Measurements from ENCODE around the gene GNRH2. TPM values are rescaled to one million over a fixed set of nuclear protein-coding genes. Genes with fewer than 3 reads are reported as not detected.
"Not testable (repeated sequence)": the region's sequence is repeated elsewhere in the genome, so short reads cannot be mapped to it uniquely, and the experiment has no call there.

The GNRH2 gene
- polyA plus RNA-seq, 1 donor, result 0.19 TPM

DNA sequence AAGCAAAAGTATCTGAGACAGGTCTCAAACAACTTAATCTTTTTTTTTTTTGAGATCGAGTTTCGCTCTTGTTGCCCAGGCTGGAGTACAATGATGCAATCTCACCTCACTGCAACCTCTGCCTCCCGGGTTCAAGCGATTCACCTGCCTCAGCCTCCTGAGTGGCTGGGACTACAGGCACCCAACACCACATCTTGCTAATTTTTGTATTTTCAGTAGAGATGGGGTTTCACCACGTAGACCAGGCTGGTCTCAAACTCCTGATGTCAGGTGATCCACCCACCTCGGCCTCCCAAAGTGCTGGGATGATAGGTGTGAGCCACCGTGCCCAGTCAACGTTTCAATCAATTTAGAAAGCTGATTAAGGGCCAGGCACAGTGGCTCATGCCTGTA is 29.8 kb downstream of the GNRH2 start:
- DNase-seq (ENCODE audit: low read depth), result not testable (repeated sequence)

- no peak for DNase-seq (ENCODE audit: low read depth)
Measured at GRCh38 chr20:3074812-3075211, 31.4 kb downstream of the GNRH2 start.

- DNase-seq (ENCODE audit: low read depth), result not testable (repeated sequence)
Measured at GRCh38 chr20:3075315-3075714, 31.9 kb downstream of the GNRH2 start.

DNA sequence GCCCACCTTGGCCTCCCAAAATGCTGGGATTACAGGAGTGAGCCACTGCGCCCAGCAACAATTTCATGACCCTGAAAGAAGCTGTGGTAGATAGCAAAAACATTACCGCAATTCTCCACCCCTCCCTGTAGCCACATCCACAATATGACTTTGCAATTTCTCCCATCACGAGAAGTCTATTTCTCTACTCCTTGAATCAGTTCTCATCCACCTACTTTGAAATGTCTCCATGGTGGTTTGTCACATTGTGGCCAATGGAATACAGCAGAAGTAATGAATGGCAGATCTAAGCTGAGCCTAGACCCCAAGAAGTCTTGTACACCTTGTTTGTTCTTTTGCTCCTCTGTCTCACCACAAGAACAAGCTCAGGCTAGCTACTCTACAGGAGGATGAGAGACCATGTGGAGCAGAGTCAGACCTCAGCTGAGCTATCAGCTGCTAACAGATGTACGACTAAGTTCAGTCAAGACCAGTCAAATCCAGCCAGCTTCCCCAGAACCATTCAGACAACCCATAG is 34.3 kb downstream of the GNRH2 start:
- no peak for DNase-seq (ENCODE audit: low read depth)

DNA sequence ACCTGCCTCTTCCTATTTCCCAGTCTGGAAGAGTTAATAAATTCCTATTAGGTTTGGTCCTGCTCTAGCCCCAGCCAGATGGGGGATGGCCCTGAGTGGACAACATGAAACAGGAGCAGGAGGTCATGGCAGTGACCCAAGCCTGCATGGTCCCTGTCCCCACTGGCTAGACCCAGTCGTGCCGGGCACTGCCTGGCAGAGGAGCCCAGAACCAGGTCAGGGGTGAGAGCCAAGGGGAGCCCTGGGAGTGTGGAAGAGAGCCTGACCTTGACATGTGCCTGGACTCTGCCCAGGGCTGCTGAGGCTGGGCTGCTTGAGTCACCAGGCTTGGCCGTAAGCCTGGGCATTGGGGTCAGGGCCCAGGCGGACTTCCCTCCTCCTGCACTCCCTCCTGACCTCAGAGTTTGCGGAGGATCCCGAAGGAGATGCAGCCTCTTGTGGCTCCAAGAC is 37.5 kb downstream of the GNRH2 start:
- DNase-seq (ENCODE audit: low read depth), result no peak

DNA sequence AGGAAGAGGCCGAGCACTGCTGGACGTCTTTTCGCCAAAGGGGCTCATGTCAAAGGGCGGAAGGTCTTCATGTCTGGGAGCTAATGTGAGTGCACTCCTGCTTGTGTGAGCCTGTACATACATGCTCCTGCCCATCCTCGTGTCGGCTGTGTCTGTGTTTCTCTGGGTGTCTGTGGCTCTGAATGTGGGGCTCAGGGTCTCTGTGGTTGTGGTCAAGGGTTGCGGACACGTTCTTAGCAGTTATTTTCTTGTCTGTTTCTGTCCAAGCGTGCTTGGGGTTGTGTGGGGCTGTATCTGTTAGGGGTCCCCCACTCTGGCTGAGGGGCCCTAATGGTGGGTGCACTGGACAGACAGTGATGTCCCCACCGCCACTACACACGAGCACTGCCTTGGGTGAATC is 38.2 kb downstream of the GNRH2 start:
- DNase-seq (ENCODE audit: low read depth), result no peak

DNA sequence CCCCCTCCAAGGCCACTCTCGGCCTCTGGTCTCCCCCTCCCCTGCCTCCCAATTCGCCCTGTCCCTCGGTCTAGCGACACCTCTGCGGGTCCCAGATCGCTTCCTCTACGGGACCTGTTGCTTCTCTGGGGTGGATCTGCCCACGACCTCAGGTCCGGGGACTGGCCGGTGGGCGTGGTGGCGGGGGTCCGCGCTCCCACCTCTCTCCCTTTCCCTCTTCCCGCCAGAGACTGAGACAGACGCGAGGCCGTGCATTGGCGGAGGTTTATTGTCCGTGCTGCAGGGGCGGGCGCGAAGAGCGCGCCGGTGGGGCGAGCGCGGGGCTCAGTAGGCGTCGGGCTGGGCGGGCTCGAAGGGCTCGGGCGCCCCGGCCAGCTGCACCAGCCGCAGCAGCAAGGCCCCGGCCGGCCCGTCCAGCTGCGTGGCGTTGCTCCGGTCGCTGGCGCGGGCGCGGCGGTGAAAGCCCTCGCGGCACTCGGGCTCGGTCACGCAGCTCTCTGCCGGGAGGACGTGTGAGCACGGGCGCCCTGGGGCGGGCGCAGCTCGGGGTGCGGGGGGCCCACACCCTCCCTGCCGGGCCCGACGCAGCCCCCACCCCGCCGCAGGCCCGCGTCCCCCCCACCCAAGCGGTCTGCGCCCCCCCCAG is 39.0 kb downstream of the GNRH2 start:
- no peak for DNase-seq (ENCODE audit: low read depth)

GRCh38 chr20:3082955-3083952 is 39.8 kb downstream of the GNRH2 start:
- DNase-seq (ENCODE audit: low read depth), result no peak

DNA sequence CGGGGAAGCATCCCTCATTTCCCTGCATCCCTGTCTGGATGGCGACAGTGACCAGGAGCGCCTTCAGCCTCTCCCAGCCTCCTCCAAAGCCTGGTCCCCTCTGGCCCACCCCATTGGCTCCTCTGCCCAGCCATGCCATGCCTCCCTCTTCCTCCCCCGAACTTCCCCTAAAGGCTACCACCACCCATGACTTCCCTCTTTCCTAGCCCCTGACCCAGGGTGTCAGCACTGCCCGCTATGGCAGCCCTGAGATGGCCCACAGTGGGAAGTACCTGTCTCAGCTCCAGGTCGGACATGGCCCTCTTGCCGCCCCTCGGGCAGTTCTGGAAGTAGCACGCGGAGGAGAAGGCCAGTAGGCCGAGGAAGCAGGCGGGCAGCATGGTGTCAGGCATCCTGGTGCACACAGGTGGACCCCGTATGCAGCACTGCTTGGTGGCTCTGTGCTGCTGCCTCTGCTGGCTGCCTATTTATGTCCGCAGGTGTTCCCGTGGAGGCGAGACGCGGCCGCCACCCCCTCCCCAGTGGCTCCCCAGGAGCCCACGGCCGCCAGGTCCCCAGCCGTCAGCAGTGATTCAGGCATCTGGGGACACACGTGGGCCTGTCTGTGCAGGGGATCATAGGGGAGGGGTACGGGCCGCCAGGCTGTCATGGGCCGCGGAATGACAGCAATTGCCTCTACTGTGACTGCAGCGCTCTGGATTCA is 41.0 kb downstream of the GNRH2 start, which contains the start of gene AVP:
TSS of gene AVP (minus strand) at position 442 of the 703 bp plus-strand sequence. CDS start at position 392, 50 bp downstream.
- DNase-seq (ENCODE audit: low read depth), result no peak

DNA sequence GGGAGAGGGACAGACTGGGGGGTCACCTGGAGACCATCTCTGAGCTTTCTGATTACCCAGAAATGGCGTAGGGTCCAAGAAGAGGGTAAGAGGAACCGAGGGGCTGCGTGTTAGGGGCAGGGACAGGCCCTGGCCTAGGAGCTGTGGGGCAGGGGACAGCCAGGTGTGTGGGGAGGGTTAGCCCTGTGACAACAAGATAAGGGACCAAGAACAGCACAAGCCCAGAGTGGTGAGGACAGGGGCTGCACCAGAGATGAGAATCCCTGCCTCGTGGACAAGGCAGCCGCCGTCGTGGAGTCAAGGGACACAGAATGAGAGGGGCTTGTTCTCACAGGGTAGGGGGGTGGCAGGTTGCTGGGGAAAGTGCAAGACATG is 41.6 kb downstream of the GNRH2 start:
- DNase-seq (ENCODE audit: low read depth), result no peak

DNA sequence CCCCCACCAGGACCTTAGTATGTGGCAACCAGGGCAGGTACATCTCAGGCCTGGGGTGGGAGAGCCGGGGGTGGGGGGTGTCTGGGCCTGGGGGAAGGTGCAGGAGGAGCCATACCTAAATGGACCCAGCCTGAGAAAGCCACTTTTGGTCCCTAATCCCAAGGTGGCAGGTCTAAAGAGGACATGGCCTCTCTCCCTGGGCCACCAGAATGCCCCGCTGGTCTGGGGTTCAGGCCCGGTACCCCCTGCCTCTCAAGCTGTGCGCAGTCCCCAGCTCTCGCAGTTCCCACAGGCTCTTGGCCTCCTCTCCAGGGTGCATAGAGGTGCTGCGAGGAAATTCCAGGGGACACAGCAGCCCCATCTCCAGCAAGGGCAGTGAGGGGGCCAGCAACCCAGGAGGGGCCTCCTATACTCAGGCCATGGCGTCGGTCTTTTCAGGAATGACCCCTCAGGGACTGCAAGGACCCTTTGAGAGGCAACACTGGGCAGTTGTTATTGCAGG is 42.2 kb downstream of the GNRH2 start:
- DNase-seq (ENCODE audit: low read depth), result no peak

GRCh38 chr20:3088031-3088430 is 44.6 kb downstream of the GNRH2 start:
- no peak for DNase-seq (ENCODE audit: low read depth)

DNA sequence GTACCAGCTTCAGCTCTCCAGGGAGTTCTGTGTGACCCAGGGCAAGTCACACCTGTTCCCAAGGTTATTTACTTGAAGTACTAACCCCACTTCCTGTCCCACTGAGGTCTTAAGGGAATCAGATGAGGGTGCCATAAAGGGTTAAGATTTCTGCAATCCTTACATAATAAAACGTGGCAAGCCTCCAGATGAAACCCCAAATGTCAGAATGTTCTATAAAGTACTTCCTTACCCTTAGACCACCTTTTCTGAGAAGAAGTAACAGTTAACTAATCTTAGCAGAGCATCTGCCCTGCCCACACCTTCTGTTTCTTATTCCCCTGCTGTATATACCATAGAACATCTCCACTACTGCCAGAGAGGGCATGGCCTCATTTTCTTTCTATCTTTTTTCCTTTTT is 47.1 kb downstream of the GNRH2 start:
- DNase-seq (ENCODE audit: low read depth), result no peak

DNA sequence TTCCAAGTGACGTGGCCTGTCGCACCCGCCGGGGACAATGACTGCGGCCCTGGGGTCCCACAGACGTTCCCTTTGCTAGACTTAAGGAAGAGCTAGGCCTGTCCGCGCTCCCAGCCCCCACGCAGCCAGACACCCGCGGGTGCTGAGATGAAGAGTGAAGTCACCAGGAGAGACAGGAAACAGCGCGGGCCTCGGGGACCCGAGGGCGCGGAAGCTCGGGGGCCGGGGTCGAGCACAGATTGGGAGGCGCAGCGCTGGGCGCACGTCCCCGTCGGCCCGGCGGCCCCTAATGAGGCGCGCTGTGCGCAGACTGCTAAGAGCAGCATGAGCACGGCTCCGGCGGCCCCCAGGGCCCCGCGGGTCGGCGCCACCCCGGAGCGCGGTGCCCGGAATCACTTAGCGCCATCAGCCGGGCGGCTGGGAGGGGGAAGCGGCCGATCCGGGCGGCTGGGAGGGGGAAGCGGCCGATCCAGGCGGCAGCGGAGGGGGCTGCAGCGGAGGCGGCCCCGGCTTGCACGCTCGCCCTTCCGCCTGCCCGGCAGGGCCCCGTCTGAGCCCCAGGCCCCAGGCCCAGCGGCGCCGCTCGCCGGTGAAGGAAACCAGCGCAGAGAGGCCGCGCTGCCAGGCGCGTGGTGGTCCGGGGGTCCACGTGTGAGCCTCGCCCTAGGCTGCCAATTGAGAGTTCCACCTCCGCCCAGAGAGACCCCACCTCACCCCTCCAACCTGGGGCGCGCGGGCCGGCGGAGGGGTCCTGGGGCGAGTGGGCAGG is 49.4 kb downstream of the GNRH2 start:
- no peak for DNase-seq (ENCODE audit: low read depth)

- DNase-seq (ENCODE audit: low read depth), result no peak
Measured at GRCh38 chr20:3093861-3094361, 50.5 kb downstream of the GNRH2 start.

DNA sequence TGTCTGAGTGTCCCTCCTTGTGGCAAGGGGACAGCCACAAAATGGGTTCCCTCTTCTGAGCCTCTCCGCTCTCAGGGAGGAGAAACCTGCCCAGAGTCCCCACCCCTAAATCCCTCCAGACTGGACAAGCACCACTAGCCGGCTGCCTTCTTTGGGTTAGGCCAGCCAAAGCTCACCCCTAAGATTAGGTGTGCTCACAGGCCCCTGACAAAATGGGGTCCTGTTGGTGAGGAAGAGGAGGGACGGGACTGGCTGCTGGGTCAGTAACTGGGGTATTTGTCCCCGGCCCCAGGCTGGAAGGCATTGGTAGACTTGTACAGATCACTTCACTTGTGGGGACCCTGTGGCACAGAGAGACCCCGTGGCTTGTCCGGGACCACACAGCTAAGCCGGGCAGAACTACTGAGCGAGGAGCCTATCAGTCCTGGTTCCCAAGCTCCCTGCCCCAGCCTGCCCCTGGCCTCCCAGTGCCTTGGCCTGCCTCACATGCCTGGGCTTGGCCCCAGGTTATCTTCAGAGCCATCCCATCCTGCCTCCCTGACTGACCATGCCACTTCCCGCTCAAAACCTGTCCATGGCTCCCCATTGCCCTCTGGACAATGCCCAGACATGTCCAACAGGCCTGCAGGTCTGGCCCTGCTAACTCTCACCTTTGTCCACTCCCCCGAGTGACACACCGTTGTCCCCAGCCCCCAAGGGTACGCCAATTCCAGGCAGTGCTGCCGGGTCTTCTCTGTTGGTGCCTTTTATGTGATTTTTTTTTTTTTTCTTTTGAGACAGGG is 51.6 kb downstream of the GNRH2 start:
- DNase-seq (ENCODE audit: low read depth), result no peak
